Neural cell (in vitro differentiated cells): Measurements from ENCODE around the gene IKZF1. TPM values are rescaled to one million over a fixed set of nuclear protein-coding genes. Genes with fewer than 3 reads are reported as not detected.
A peak's percentile ranks its signal among the peaks of the same experiment; 100 is the strongest.

Experiments used
- H2AFZ ChIP-seq: fragments of 200-600, 300-800 bp; sonication (generic), shearing (Covaris generic); 2 replicates; pipeline ENCODE4 v1.6.0; 2014; ENCODE audit warnings: low read depth, mild to moderate bottlenecking, antibody characterized with exemption, low read length, moderate library complexity
- H3F3A ChIP-seq: fragments of 200-600 bp; shearing (Covaris generic); 2 replicates; pipeline ENCODE4 v1.6.1; 2016; ENCODE audit warnings: mild to moderate bottlenecking, moderate library complexity, mixed read lengths, antibody characterized with exemption, low read length; ENCODE audit not compliant: insufficient read depth, poor library complexity, severe bottlenecking
- H3K27ac ChIP-seq: fragments of 200-600, 300-800 bp; sonication (generic), shearing (Covaris generic); 2 replicates; pipeline ENCODE4 v1.5.1; 2014; ENCODE audit warnings: mild to moderate bottlenecking, low read length, moderate library complexity
- H3K27me3 ChIP-seq: fragments of 300-800, 200-600 bp; sonication (generic), shearing (Covaris generic); 2 replicates; pipeline ENCODE4 v1.6.0; 2014; ENCODE audit warnings: mild to moderate bottlenecking, low read depth, low read length, moderate library complexity; ENCODE audit not compliant: insufficient read depth
- H3K36me3 ChIP-seq: fragments of 300-800, 200-600 bp; sonication (generic), shearing (Covaris generic); 2 replicates; pipeline ENCODE4 v1.5.1; 2014; ENCODE audit warnings: mild to moderate bottlenecking, antibody characterized with exemption, low read length, moderate library complexity; ENCODE audit not compliant: insufficient read depth
- H3K4me2 ChIP-seq: fragments of 300-800, 200-600 bp; sonication (generic), shearing (Covaris generic); 2 replicates; pipeline ENCODE4 v1.6.0; 2014; ENCODE audit warnings: mild to moderate bottlenecking, low read length
- H3K4me3 ChIP-seq: fragments of 300-800, 200-600 bp; sonication (generic), shearing (Covaris generic); 2 replicates; pipeline ENCODE4 v1.5.1; 2014; ENCODE audit warnings: mild to moderate bottlenecking, low read length, moderate library complexity
- H3K79me2 ChIP-seq: fragments of 200-600 bp; shearing (Covaris generic); replicated peaks from 2 replicates; pipeline ENCODE4 v1.6.0; 2014; ENCODE audit warnings: mild to moderate bottlenecking, low read length, moderate library complexity; ENCODE audit not compliant: insufficient read depth
- H3K9ac ChIP-seq: fragments of 300-800, 200-600 bp; sonication (generic), shearing (Covaris generic); 2 replicates; pipeline ENCODE4 v1.6.1; 2016; ENCODE audit warnings: mild to moderate bottlenecking, low read length, mixed read lengths
- H3K9me2 ChIP-seq: fragments of 200-600 bp; shearing (Covaris generic); 2 replicates; pipeline ENCODE4 v1.6.1; 2016; ENCODE audit warnings: mild to moderate bottlenecking, low read length, mixed read lengths; ENCODE audit not compliant: insufficient read depth
- H3K9me3 ChIP-seq: fragments of 200-600, 300-800 bp; sonication (generic), shearing (Covaris generic); 2 replicates; pipeline ENCODE4 v1.6.1; 2016; ENCODE audit warnings: mild to moderate bottlenecking, mixed run types, low read length, moderate library complexity, mixed read lengths
- H4K20me1 ChIP-seq: fragments of 200-600 bp; shearing (Covaris generic); 2 replicates; pipeline ENCODE4 v1.6.1; 2016; ENCODE audit warnings: mild to moderate bottlenecking, mixed run types; ENCODE audit not compliant: insufficient read depth
- CTCF ChIP-seq: fragments of 450-650 bp; IDR thresholded peaks from 2 replicates; pipeline ENCODE4 v1.5.1; 2014; ENCODE audit warnings: antibody characterized with exemption, mild to moderate bottlenecking, moderate library complexity; ENCODE audit not compliant: poor library complexity, severe bottlenecking
- EP300 ChIP-seq: fragments of 450-650 bp; conservative IDR thresholded peaks from 2 replicates; pipeline ENCODE4 v1.6.1; 2014; ENCODE audit warnings: antibody characterized with exemption, mild to moderate bottlenecking, moderate library complexity; ENCODE audit not compliant: poor library complexity, severe bottlenecking
- EZH2 ChIP-seq: fragments of 200-600, 300-800 bp; shearing (Covaris generic), sonication (generic); IDR thresholded peaks from 2 replicates; pipeline ENCODE4 v1.6.1; 2014; ENCODE audit warnings: antibody characterized with exemption, low read length, borderline replicate concordance, mild to moderate bottlenecking; ENCODE audit not compliant: insufficient read depth, poor library complexity, severe bottlenecking
- MXI1 ChIP-seq: fragments of 450-650 bp; conservative IDR thresholded peaks from 2 replicates; pipeline ENCODE4 v1.6.1; 2014; ENCODE audit warnings: antibody characterized with exemption, mild to moderate bottlenecking; ENCODE audit not compliant: poor library complexity, severe bottlenecking
- POLR2AphosphoS5 ChIP-seq: IDR thresholded peaks from 2 replicates; pipeline ENCODE4 v1.6.1; 2012
- RAD21 ChIP-seq: fragments of 450-650 bp; conservative IDR thresholded peaks from 2 replicates; pipeline ENCODE4 v1.6.1; 2014; ENCODE audit warnings: antibody characterized with exemption, mild to moderate bottlenecking, moderate library complexity
- REST ChIP-seq: IDR thresholded peaks from 2 replicates; pipeline ENCODE4 v1.6.1; 2012; ENCODE audit warnings: borderline replicate concordance
- SMC3 ChIP-seq: fragments of 450-650 bp; conservative IDR thresholded peaks from 2 replicates; pipeline ENCODE4 v1.6.1; 2014; ENCODE audit warnings: antibody characterized with exemption, mild to moderate bottlenecking, moderate library complexity; ENCODE audit not compliant: poor library complexity
- TAF1 ChIP-seq: IDR thresholded peaks from 2 replicates; pipeline ENCODE4 v1.6.1; 2012; ENCODE audit warnings: low read depth
- polyA plus RNA-seq: library from polyadenylated mRNA; depleted of rRNA; stranded (reverse); fragments of >200 nt; gene quantifications from 2 replicates; pipeline ENCODE4 v1.2.3, GENCODE V29; 2014
- small RNA-seq, 3 experiments: library from RNA; depleted of rRNA; stranded (forward); fragments of <200 nt; gene quantifications; one replicate each; pipeline ENCODE3, GENCODE V24; 2012

The IKZF1 gene
- polyA plus RNA-seq, 1 donor from 2014 or later = 0.24 TPM

GRCh38 chr7:50449881-50450589 lies 145.5 kb downstream of the IKZF1 start, which contains the start of gene FIGNL1:
FIGNL1 (minus strand) TSS chr7:50450350; CDS start chr7:50447287, 3,063 bp downstream.
- peak within 1 kb of the TSS; percentile 84 for H3K4me3 ChIP-seq
- peak within 1 kb of the TSS; percentile 68 for H3K4me2 ChIP-seq
- H3K79me2 ChIP-seq = no peaks in the 10 kb centered on the region
- H3K9me3 ChIP-seq = no peaks in the 10 kb centered on the region
- no peaks in the 10 kb centered on the region for H3F3A ChIP-seq
- peak within 1 kb of the TSS; percentile 80 for H2AFZ ChIP-seq
- no peak for TF ChIP-seq CTCF
- TF ChIP-seq TAF1 = no peak
- peak; percentile 38 for TF ChIP-seq RAD21
- peak; percentile 45 for TF ChIP-seq EP300
- TF ChIP-seq EZH2 = no peak
- TF ChIP-seq SMC3 = no peak
- peak; percentile 84 for TF ChIP-seq MXI1
- TF ChIP-seq REST = peak; percentile 47
- peak; percentile 82 for TF ChIP-seq POLR2AphosphoS5
- H3K9ac ChIP-seq = peak within 1 kb of the TSS; percentile 65
- no peaks in the 10 kb centered on the region for H3K36me3 ChIP-seq
- H3K27me3 ChIP-seq = no peaks in the 10 kb centered on the region
- no peaks in the 10 kb centered on the region for H4K20me1 ChIP-seq
- H3K9me2 ChIP-seq = no peaks in the 10 kb centered on the region
- peak within 1 kb of the TSS; percentile 46 for H3K27ac ChIP-seq

GRCh38 chr7:50450590-50451032 lies 146.1 kb downstream of the IKZF1 start:
- peak overlapping the region; percentile 46 for H3K27ac ChIP-seq
- peak overlapping the region; percentile 65 for H3K9ac ChIP-seq
- H3F3A ChIP-seq = no peaks in the 10 kb centered on the region

More at GRCh38 chr7:50450590-50451032, 146.1 kb downstream of the IKZF1 start:
- Histone ChIP-seq H2AFZ (peak overlapping the region; percentile 80), H4K20me1 (no peaks in the 10 kb centered on the region), H3K9me3 (no peaks in the 10 kb centered on the region), H3K36me3 (no peaks in the 10 kb centered on the region), H3K9me2 (no peaks in the 10 kb centered on the region), H3K4me2 (no peak overlapping the region), H3K4me3 (peak overlapping the region; percentile 84), H3K27me3 (no peaks in the 10 kb centered on the region), H3K79me2 (no peaks in the 10 kb centered on the region)
- TF ChIP-seq CTCF = no peak
- no peak for TF ChIP-seq SMC3
- no peak for TF ChIP-seq EP300
- no peak for TF ChIP-seq POLR2AphosphoS5
- no peak for TF ChIP-seq MXI1
- no peak for TF ChIP-seq RAD21
- no peak for TF ChIP-seq TAF1

Small RNA genes within 50 kb of the gene (small RNA-seq; reads per million reads assigned to genes)
- 0 reads per million in 3 experiments for gene RNU6-1091P

Other genes with a start within 250 kb of the IKZF1 start
- not detected in 2 replicates for gene ZPBP, start 211.5 kb upstream of the IKZF1 start, polyA plus RNA-seq
- 32.8 and 38.5 TPM in 2 replicates for gene FIGNL1, start 145.6 kb downstream of the IKZF1 start, polyA plus RNA-seq